ENCODE measurements around the gene KCNK4. TPM values are rescaled to one million over a fixed set of nuclear protein-coding genes. Genes with fewer than 3 reads are reported as not detected.
"Not testable (repeated sequence)": the region's sequence is repeated elsewhere in the genome, so short reads cannot be mapped to it uniquely, and the experiment has no call there.

The KCNK4 gene
- total and polyA plus RNA-seq, 4 donors, result not detected

GRCh38 chr11:64323373-64323772 lies 32.3 kb downstream of the KCNK4 start:
- peaks cover 5 to 7% (median 6%) of the 10 kb centered on the region in 4 donors for H3K4me1 ChIP-seq (ENCODE audit: control insufficient read depth in 4 of 4, insufficient read depth in 4 of 4, low read length in 3 of 4)
- H3K4me3 ChIP-seq (ENCODE audit: low read depth in 1 of 3, low read length in 3 of 3), result no peak overlapping the region
- no peak overlapping the region for H3K27ac ChIP-seq (ENCODE audit: low read depth in 1 of 2, low read length in 2 of 2)
- no peak overlapping the region for H3K9ac ChIP-seq (ENCODE audit: low read depth in 1 of 2, low read length in 2 of 2)
- no peak for DNase-seq (ENCODE audit: low spot score)
- peaks cover 0 to 18% (median 3%) of the 10 kb centered on the region in 4 donors for H3K36me3 ChIP-seq (ENCODE audit: control insufficient read depth in 4 of 4, insufficient read depth in 3 of 4, low read depth in 1 of 4, low read length in 3 of 4)
- H3K9me3 ChIP-seq (ENCODE audit: control insufficient read depth in 4 of 4, low read length in 3 of 4), result no peaks in the 10 kb centered on the region
- TF ChIP-seq HNF4A (conservative IDR thresholded peaks at IDR 0.05) (no peak), TAF1 (conservative IDR thresholded peaks at IDR 0.05) (no peak), RXRA (IDR thresholded peaks at IDR 0.05) (no peak), NR2F2 (IDR thresholded peaks at IDR 0.05) (no peak), FOXA2 (IDR thresholded peaks at IDR 0.05) (no peak), GABPA (IDR thresholded peaks at IDR 0.05 in 1 of 2, conservative IDR thresholded peaks at IDR 0.05 in 1 of 2) (no peak), EGR1 (IDR thresholded peaks at IDR 0.05; ENCODE audit: low read depth in 2 of 2) (no peak), ZBTB33 (IDR thresholded peaks at IDR 0.05) (no peak), FOXA1 (IDR thresholded peaks at IDR 0.05) (no peak), JUND (IDR thresholded peaks at IDR 0.05) (no peak), RAD21 (IDR thresholded peaks at IDR 0.05) (no peak), YY1 (IDR thresholded peaks at IDR 0.05) (no peak), HNF4G (IDR thresholded peaks at IDR 0.05) (no peak)
- TF ChIP-seq, protein P1, sequence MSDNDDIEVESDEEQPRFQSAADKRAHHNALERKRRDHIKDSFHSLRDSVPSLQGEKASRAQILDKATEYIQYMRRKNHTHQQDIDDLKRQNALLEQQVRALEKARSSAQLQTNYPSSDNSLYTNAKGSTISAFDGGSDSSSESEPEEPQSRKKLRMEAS (IDR thresholded peaks at IDR 0.05), result no peak
- TF ChIP-seq, protein P2, sequence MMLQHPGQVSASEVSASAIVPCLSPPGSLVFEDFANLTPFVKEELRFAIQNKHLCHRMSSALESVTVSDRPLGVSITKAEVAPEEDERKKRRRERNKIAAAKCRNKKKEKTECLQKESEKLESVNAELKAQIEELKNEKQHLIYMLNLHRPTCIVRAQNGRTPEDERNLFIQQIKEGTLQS (IDR thresholded peaks at IDR 0.05), result no peak
- TF ChIP-seq, protein P3, sequence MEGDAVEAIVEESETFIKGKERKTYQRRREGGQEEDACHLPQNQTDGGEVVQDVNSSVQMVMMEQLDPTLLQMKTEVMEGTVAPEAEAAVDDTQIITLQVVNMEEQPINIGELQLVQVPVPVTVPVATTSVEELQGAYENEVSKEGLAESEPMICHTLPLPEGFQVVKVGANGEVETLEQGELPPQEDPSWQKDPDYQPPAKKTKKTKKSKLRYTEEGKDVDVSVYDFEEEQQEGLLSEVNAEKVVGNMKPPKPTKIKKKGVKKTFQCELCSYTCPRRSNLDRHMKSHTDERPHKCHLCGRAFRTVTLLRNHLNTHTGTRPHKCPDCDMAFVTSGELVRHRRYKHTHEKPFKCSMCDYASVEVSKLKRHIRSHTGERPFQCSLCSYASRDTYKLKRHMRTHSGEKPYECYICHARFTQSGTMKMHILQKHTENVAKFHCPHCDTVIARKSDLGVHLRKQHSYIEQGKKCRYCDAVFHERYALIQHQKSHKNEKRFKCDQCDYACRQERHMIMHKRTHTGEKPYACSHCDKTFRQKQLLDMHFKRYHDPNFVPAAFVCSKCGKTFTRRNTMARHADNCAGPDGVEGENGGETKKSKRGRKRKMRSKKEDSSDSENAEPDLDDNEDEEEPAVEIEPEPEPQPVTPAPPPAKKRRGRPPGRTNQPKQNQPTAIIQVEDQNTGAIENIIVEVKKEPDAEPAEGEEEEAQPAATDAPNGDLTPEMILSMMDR (IDR thresholded peaks at IDR 0.05; ENCODE audit: low read depth, low read length, missing input control), result no peak
- WGBS, result 77% methylated on average over 5 of the region's 5 CpGs
- no peaks in the 10 kb centered on the region for H3K27me3 ChIP-seq (ENCODE audit: control insufficient read depth in 4 of 4, insufficient read depth in 4 of 4, low read length in 3 of 4)

DNA sequence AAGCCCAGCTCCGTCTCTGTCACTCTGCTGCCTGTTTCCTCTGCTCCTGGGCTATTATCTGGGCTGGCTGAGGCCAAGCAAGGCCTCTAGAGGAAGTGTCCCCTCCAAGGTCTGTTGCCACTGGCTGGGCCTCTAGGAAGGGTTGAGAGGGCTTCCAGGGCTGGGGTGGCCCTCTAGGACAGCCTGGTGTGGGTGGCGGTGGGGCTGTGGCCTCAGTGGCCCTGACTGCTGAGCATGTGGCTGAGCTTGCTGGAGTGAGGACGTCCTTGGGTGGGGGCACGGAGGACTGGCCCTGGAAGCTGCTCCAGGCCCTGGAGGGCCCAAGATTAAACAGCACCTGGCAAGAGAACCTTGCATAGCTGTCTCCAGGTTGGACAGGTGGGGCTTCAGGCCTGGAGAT lies 32.9 kb downstream of the KCNK4 start:
- not testable (repeated sequence) for H3K27ac ChIP-seq (ENCODE audit: low read depth in 1 of 2, low read length in 2 of 2); H3K9ac ChIP-seq (ENCODE audit: low read depth in 1 of 2, low read length in 2 of 2); H3K4me1 ChIP-seq (ENCODE audit: control insufficient read depth in 4 of 4, insufficient read depth in 4 of 4, low read length in 3 of 4); H3K27me3 ChIP-seq (ENCODE audit: control insufficient read depth in 4 of 4, insufficient read depth in 4 of 4, low read length in 3 of 4); H3K9me3 ChIP-seq (ENCODE audit: control insufficient read depth in 4 of 4, low read length in 3 of 4); DNase-seq (ENCODE audit: low spot score); H3K4me3 ChIP-seq (ENCODE audit: low read depth in 1 of 3, low read length in 3 of 3)
- 86% methylated on average over 4 of the region's 4 CpGs for WGBS
- peaks cover 0 to 18% (median 3%) of the 10 kb centered on the region in 4 donors for H3K36me3 ChIP-seq (ENCODE audit: control insufficient read depth in 4 of 4, insufficient read depth in 3 of 4, low read depth in 1 of 4, low read length in 3 of 4)

All from liver (tissue), 9 donors.